ENCODE results near the gene GALNT10. TPM values are rescaled to one million over a fixed set of nuclear protein-coding genes. Genes with fewer than 3 reads are reported as not detected.

GALNT10 gene
- total RNA-seq, 1 donor from 2014 or later: 96.1 TPM

GRCh38 chr5:154325566-154325965 lies 135.0 kb downstream of the GALNT10 start:
- H3K4me3 ChIP-seq (ENCODE audit: insufficient read depth, low read depth, low read length): no peak overlapping the region
- no peak for DNase-seq (ENCODE audit: low read depth)
- Mint-ChIP-seq H3K36me3 (ENCODE audit: low read depth, unreplicated experiment) (peaks cover 21% of the 10 kb centered on the region), H3K27ac (ENCODE audit: unreplicated experiment) (no peak overlapping the region), H3K4me3 (ENCODE audit: unreplicated experiment) (no peak overlapping the region), H3K4me1 (ENCODE audit: low read depth, unreplicated experiment) (peaks cover 8% of the 10 kb centered on the region), H3K27me3 (ENCODE audit: low read depth, unreplicated experiment) (no peaks in the 10 kb centered on the region), H3K9me3 (ENCODE audit: unreplicated experiment) (peaks cover 2% of the 10 kb centered on the region)
- no peak overlapping the region for H2AFZ ChIP-seq (ENCODE audit: low read depth, low read length)
- H3K9ac ChIP-seq (ENCODE audit: low read length): no peak overlapping the region
- H3K36me3 ChIP-seq (ENCODE audit: insufficient read depth, low read length): peaks cover 10% of the 10 kb centered on the region
- no peak overlapping the region for H3K4me2 ChIP-seq (ENCODE audit: low read length)
- H3K9me3 ChIP-seq (ENCODE audit: insufficient read depth, low read depth, low read length): no peaks in the 10 kb centered on the region
- no peak overlapping the region for H3K27ac ChIP-seq (ENCODE audit: low read depth, low read length)
- FAIRE-seq: no peak
- peaks cover 15% of the 10 kb centered on the region for H3K79me2 ChIP-seq (ENCODE audit: insufficient read depth, low read length)
- no peak for TF ChIP-seq CTCF (IDR thresholded peaks at IDR 0.05; ENCODE audit: insufficient read depth, low read depth, low read length)
- TF ChIP-seq EZH2 (IDR thresholded peaks at IDR 0.05; ENCODE audit: insufficient read depth, low read length): no peak
- no peaks in the 10 kb centered on the region for H3K4me1 ChIP-seq (ENCODE audit: insufficient read depth, low read length)
- no peaks in the 10 kb centered on the region for H3K27me3 ChIP-seq (ENCODE audit: insufficient read depth, low read length)
- H4K20me1 ChIP-seq (ENCODE audit: insufficient read depth, low read length): peaks cover 37% of the 10 kb centered on the region

GRCh38 chr5:154329062-154329461 lies 138.5 kb downstream of the GALNT10 start:
- TF ChIP-seq EZH2 (IDR thresholded peaks at IDR 0.05; ENCODE audit: insufficient read depth, low read length): no peak
- TF ChIP-seq CTCF (IDR thresholded peaks at IDR 0.05; ENCODE audit: insufficient read depth, low read depth, low read length): no peak
- Histone ChIP-seq H2AFZ (ENCODE audit: low read depth, low read length) (no peak overlapping the region), H3K4me3 (ENCODE audit: insufficient read depth, low read depth, low read length) (no peak overlapping the region), H3K4me2 (ENCODE audit: low read length) (no peak overlapping the region), H3K9ac (ENCODE audit: low read length) (no peak overlapping the region), H3K27me3 (ENCODE audit: insufficient read depth, low read length) (no peaks in the 10 kb centered on the region), H3K36me3 (ENCODE audit: insufficient read depth, low read length) (peaks cover 16% of the 10 kb centered on the region), H3K9me3 (ENCODE audit: insufficient read depth, low read depth, low read length) (no peaks in the 10 kb centered on the region), H3K27ac (ENCODE audit: low read depth, low read length) (no peak overlapping the region), H3K4me1 (ENCODE audit: insufficient read depth, low read length) (no peaks in the 10 kb centered on the region), H3K79me2 (ENCODE audit: insufficient read depth, low read length) (peaks cover 2% of the 10 kb centered on the region), H4K20me1 (ENCODE audit: insufficient read depth, low read length) (peaks cover 21% of the 10 kb centered on the region)
- no peak overlapping the region for H3K27ac Mint-ChIP-seq (ENCODE audit: unreplicated experiment)
- DNase-seq (ENCODE audit: low read depth) (no peak), FAIRE-seq (no peak)
- no peak overlapping the region for H3K4me3 Mint-ChIP-seq (ENCODE audit: unreplicated experiment)
- peaks cover 2% of the 10 kb centered on the region for H3K4me1 Mint-ChIP-seq (ENCODE audit: low read depth, unreplicated experiment)
- peaks cover 2% of the 10 kb centered on the region for H3K9me3 Mint-ChIP-seq (ENCODE audit: unreplicated experiment)
- H3K36me3 Mint-ChIP-seq (ENCODE audit: low read depth, unreplicated experiment): peaks cover 24% of the 10 kb centered on the region
- no peaks in the 10 kb centered on the region for H3K27me3 Mint-ChIP-seq (ENCODE audit: low read depth, unreplicated experiment)

- H3K4me3 ChIP-seq (ENCODE audit: insufficient read depth, low read depth, low read length): no peak overlapping the region
- H3K4me1 Mint-ChIP-seq (ENCODE audit: low read depth, unreplicated experiment): peaks cover 2% of the 10 kb centered on the region
- no peak for DNase-seq (ENCODE audit: low read depth)
- H3K27ac Mint-ChIP-seq (ENCODE audit: unreplicated experiment): no peak overlapping the region
- peaks cover 20% of the 10 kb centered on the region for H4K20me1 ChIP-seq (ENCODE audit: insufficient read depth, low read length)
- H3K36me3 Mint-ChIP-seq (ENCODE audit: low read depth, unreplicated experiment): peaks cover 25% of the 10 kb centered on the region
- FAIRE-seq: no peak
- no peak overlapping the region for H3K4me2 ChIP-seq (ENCODE audit: low read length)
- no peak overlapping the region for H3K27ac ChIP-seq (ENCODE audit: low read depth, low read length)
- no peaks in the 10 kb centered on the region for H3K4me1 ChIP-seq (ENCODE audit: insufficient read depth, low read length)
- TF ChIP-seq CTCF (IDR thresholded peaks at IDR 0.05; ENCODE audit: insufficient read depth, low read depth, low read length) (no peak), EZH2 (IDR thresholded peaks at IDR 0.05; ENCODE audit: insufficient read depth, low read length) (no peak)
- peaks cover 2% of the 10 kb centered on the region for H3K9me3 Mint-ChIP-seq (ENCODE audit: unreplicated experiment)
- H3K36me3 ChIP-seq (ENCODE audit: insufficient read depth, low read length): peaks cover 19% of the 10 kb centered on the region
- no peaks in the 10 kb centered on the region for H3K9me3 ChIP-seq (ENCODE audit: insufficient read depth, low read depth, low read length)
- H3K27me3 ChIP-seq (ENCODE audit: insufficient read depth, low read length): no peaks in the 10 kb centered on the region
- no peak overlapping the region for H3K9ac ChIP-seq (ENCODE audit: low read length)
- H3K4me3 Mint-ChIP-seq (ENCODE audit: unreplicated experiment): no peak overlapping the region
- no peaks in the 10 kb centered on the region for H3K27me3 Mint-ChIP-seq (ENCODE audit: low read depth, unreplicated experiment)
- H2AFZ ChIP-seq (ENCODE audit: low read depth, low read length): no peak overlapping the region
- peaks cover 2% of the 10 kb centered on the region for H3K79me2 ChIP-seq (ENCODE audit: insufficient read depth, low read length)
Observed at GRCh38 chr5:154329519-154330040, 139.0 kb downstream of the GALNT10 start.
